Stimulated activated CD8-positive, alpha-beta memory T cell treated with anti-CD3 and anti-CD28 coated beads, Interleukin-2, amount 100 ng/mL, for 1 hour (primary cell): ENCODE measurements around the gene RIN3.

ENCODE experiments used
- DNase-seq, 2 donors: peaks; one replicate each; pipeline ENCODE4 v3.0.0-alpha.2; 2020; ENCODE audit warnings: low read depth in 2 of 2

The RIN3 gene

GRCh38 chr14:92577321-92577742 is 63.8 kb downstream of the RIN3 start:
- no peak for DNase-seq

GRCh38 chr14:92578511-92578910 is 64.9 kb downstream of the RIN3 start:
- DNase-seq, result no peak

GRCh38 chr14:92579244-92579936 is 65.8 kb downstream of the RIN3 start:
- no peak for DNase-seq

GRCh38 chr14:92581206-92581605 is 67.6 kb downstream of the RIN3 start:
- no peak for DNase-seq

- no peak for DNase-seq
Observed at GRCh38 chr14:92581966-92582566, 68.5 kb downstream of the RIN3 start.

- no peak for DNase-seq
Observed at GRCh38 chr14:92582706-92583452, 69.3 kb downstream of the RIN3 start.

GRCh38 chr14:92584220-92584619 is 70.6 kb downstream of the RIN3 start:
- no peak for DNase-seq

- no peak for DNase-seq
Observed at GRCh38 chr14:92584816-92585215, 71.2 kb downstream of the RIN3 start.

- DNase-seq, result no peak
Observed at GRCh38 chr14:92585981-92586937, 72.7 kb downstream of the RIN3 start.

- no peak for DNase-seq
Observed at GRCh38 chr14:92586963-92587699, 73.5 kb downstream of the RIN3 start.

GRCh38 chr14:92587700-92588085 is 74.1 kb downstream of the RIN3 start:
- DNase-seq, result no peak

- DNase-seq, result no peak
Observed at GRCh38 chr14:92589213-92589852, 75.8 kb downstream of the RIN3 start.

GRCh38 chr14:92590176-92590575 is 76.6 kb downstream of the RIN3 start:
- no peak for DNase-seq

- no peak for DNase-seq
Observed at GRCh38 chr14:92590941-92591340, 77.4 kb downstream of the RIN3 start.

- DNase-seq, result no peak
Observed at GRCh38 chr14:92591346-92591745, 77.8 kb downstream of the RIN3 start.

GRCh38 chr14:92595267-92595666 is 81.7 kb downstream of the RIN3 start:
- no peak for DNase-seq

- no peak for DNase-seq
Observed at GRCh38 chr14:92596331-92596907, 82.8 kb downstream of the RIN3 start.

- no peak for DNase-seq
Observed at GRCh38 chr14:92597906-92598905, 84.6 kb downstream of the RIN3 start.

GRCh38 chr14:92599811-92600210 is 86.2 kb downstream of the RIN3 start:
- DNase-seq, result no peak
